Tibial nerve (tissue), 4 donors: ENCODE results near the gene CROCC2. TPM values are rescaled to one million over a fixed set of nuclear protein-coding genes. Genes with fewer than 3 reads are reported as not detected.

Experiments
- DNase-seq, 2 donors: peaks; one replicate each; pipeline ENCODE4 v3.0.0-alpha.2; 2019; ENCODE audit warnings: low spot score in 2 of 2
- H3K27ac ChIP-seq, 4 donors: fragments of 200-600 bp; sonication (generic) in 3 of 4; one replicate each; pipeline ENCODE4 v1.5.1; 2017 to 2019; ENCODE audit warnings: mild to moderate bottlenecking in 1 of 4
- H3K27me3 ChIP-seq, 2 donors: fragments of 200-600 bp; sonication (generic) in 1 of 2; one replicate each; pipeline versions ENCODE4 v1.5.1 to v1.6.0; 2017 to 2019
- H3K36me3 ChIP-seq, 3 donors: fragments of 200-600 bp; sonication (generic); one replicate each; pipeline ENCODE4 v1.5.1; 2018 to 2019
- H3K4me1 ChIP-seq, 4 donors: fragments of 200-600 bp; sonication (generic) in 3 of 4; one replicate each; pipeline ENCODE4 v1.5.1; 2017 to 2019
- H3K4me3 ChIP-seq, 4 donors: fragments of 200-600 bp; sonication (generic) in 3 of 4; one replicate each; pipeline ENCODE4 v1.5.1; 2017 to 2019; ENCODE audit warnings: mild to moderate bottlenecking in 1 of 4, moderate library complexity in 1 of 4
- H3K9me3 ChIP-seq, 4 donors: fragments of 200-600 bp; sonication (generic) in 3 of 4; one replicate each; pipeline ENCODE4 v1.5.1; 2017 to 2019
- CTCF ChIP-seq, 5 experiments: fragments of 200-600 bp in 3 of 5; fragments of 450-650 bp in 2 of 5; sonication (generic) in 3 of 5; IDR thresholded peaks; one replicate each; pipeline ENCODE4 v1.5.1; 2016 to 2019; ENCODE audit warnings: antibody characterized with exemption in 5 of 5, mild to moderate bottlenecking in 3 of 5, moderate library complexity in 2 of 5
- EP300 ChIP-seq, 2 donors: sonication (generic); formaldehyde crosslinking; IDR thresholded peaks; one replicate each; pipeline ENCODE4 v1.6.1; 2017; ENCODE audit warnings: antibody characterized with exemption in 2 of 2, mild to moderate bottlenecking in 1 of 2
- POLR2A ChIP-seq, 2 donors: fragments of 450-650 bp; IDR thresholded peaks; one replicate each; pipeline ENCODE4 v1.6.1; 2017; ENCODE audit warnings: antibody characterized with exemption in 2 of 2, mild to moderate bottlenecking in 2 of 2, moderate library complexity in 2 of 2
- WGBS, 2 donors: methylation state at CpG; one replicate each; pipeline ENCODE4 v1.1.5; 2018; 5-methylcytosine and 5-hydroxymethylcytosine counted together
- total RNA-seq, 4 donors: library from RNA; depleted of rRNA; stranded (reverse); fragments of >200 nt; gene quantifications; one replicate each; pipeline ENCODE4 v1.1.0, GENCODE V29; 2016

CROCC2 gene
- total RNA-seq, 4 donors from 2014 or later: 0.44 to 1.2 TPM; not detected in 2

GRCh38 chr2:240997856-240998705 lies 91.9 kb downstream of the CROCC2 start, which contains the start of gene SNED1:
TSS of gene SNED1 (plus strand) at chr2:240998618. CDS start at chr2:240998838, 220 bp downstream.
- TF ChIP-seq CTCF (IDR thresholded peaks at IDR 0.05) (peak in 1 of 5 experiments; percentile 4), POLR2A (IDR thresholded peaks at IDR 0.05) (peak in 1 of 2 donors; percentile 82), EP300 (IDR thresholded peaks at IDR 0.05) (peak; percentile 45 to 78)
- Histone ChIP-seq H3K4me3 (peak within 1 kb of the TSS; percentile 47 to 76 (median 58)), H3K9me3 (peaks cover 0 to 2% (median 0%) of the 10 kb centered on the region in 4 donors), H3K36me3 (peaks cover 0 to 32% (median 0%) of the 10 kb centered on the region in 3 donors), H3K27ac (peak within 1 kb of the TSS; percentile 79 to 94 (median 81)), H3K4me1 (peaks cover 0 to 76% (median 29%) of the 10 kb centered on the region in 4 donors), H3K27me3 (no peaks in the 10 kb centered on the region)
- DNase-seq: peak; percentile 87 to 89
- WGBS, 2 donors: 6 to 14% methylated on average over 11 to 31 of the region's 61 CpGs

GRCh38 chr2:240998706-240998994 lies 92.5 kb downstream of the CROCC2 start:
- Histone ChIP-seq H3K27ac (peak overlapping the region in 3 of 4 donors; percentile 61 to 94 (median 65)), H3K36me3 (peaks cover 0 to 37% (median 0%) of the 10 kb centered on the region in 3 donors), H3K27me3 (no peaks in the 10 kb centered on the region), H3K4me1 (peaks cover 0 to 73% (median 29%) of the 10 kb centered on the region in 4 donors), H3K4me3 (peak overlapping the region in 3 of 4 donors; percentile 36 to 76 (median 63)), H3K9me3 (peaks cover 0 to 8% (median 0%) of the 10 kb centered on the region in 4 donors)
- no peak for DNase-seq
- TF ChIP-seq POLR2A (IDR thresholded peaks at IDR 0.05) (no peak), EP300 (IDR thresholded peaks at IDR 0.05) (no peak), CTCF (IDR thresholded peaks at IDR 0.05) (no peak)
- 0 to 2% methylated on average over 2 to 39 of the region's 51 CpGs for WGBS, 2 donors

- WGBS, 2 donors: 2 to 7% methylated on average over 43 to 57 of the region's 71 CpGs
- peak; percentile 8 to 12 for DNase-seq
- peaks cover 0 to 68% (median 29%) of the 10 kb centered on the region in 4 donors for H3K4me1 ChIP-seq
- peaks cover 0 to 13% (median 4%) of the 10 kb centered on the region in 4 donors for H3K9me3 ChIP-seq
- no peaks in the 10 kb centered on the region for H3K27me3 ChIP-seq
- peaks cover 0 to 43% (median 0%) of the 10 kb centered on the region in 3 donors for H3K36me3 ChIP-seq
- peak overlapping the region; percentile 42 to 76 (median 58) for H3K4me3 ChIP-seq
- TF ChIP-seq POLR2A (IDR thresholded peaks at IDR 0.05) (no peak), EP300 (IDR thresholded peaks at IDR 0.05) (no peak), CTCF (IDR thresholded peaks at IDR 0.05) (no peak)
- H3K27ac ChIP-seq: peak overlapping the region; percentile 38 to 94 (median 63)
These were observed 93.1 kb downstream of the CROCC2 start for GRCh38 chr2:240998995-240999791.

GRCh38 chr2:240999873-241000541 lies 93.9 kb downstream of the CROCC2 start:
- 80 to 89% methylated on average over 18 to 19 of the region's 19 CpGs for WGBS, 2 donors
- Histone ChIP-seq H3K4me1 (peaks cover 0 to 60% (median 26%) of the 10 kb centered on the region in 4 donors), H3K27me3 (no peaks in the 10 kb centered on the region), H3K27ac (peak overlapping the region in 1 of 4 donors; percentile 94), H3K4me3 (peak overlapping the region; percentile 28 to 76 (median 52)), H3K36me3 (peaks cover 0 to 51% (median 0%) of the 10 kb centered on the region in 3 donors), H3K9me3 (peaks cover 0 to 21% (median 8%) of the 10 kb centered on the region in 4 donors)
- TF ChIP-seq CTCF (IDR thresholded peaks at IDR 0.05) (no peak), EP300 (IDR thresholded peaks at IDR 0.05) (no peak), POLR2A (IDR thresholded peaks at IDR 0.05) (no peak)
- peak; percentile 4 to 11 for DNase-seq
